DND-41 (cell line): ENCODE measurements around the gene MEGF11.

Experiments used
- CTCF ChIP-seq: IDR thresholded peaks from 2 replicates; pipeline ENCODE4 v1.5.1; 2012; ENCODE audit warnings: borderline replicate concordance, low read length, moderate library complexity, mild to moderate bottlenecking; ENCODE audit not compliant: poor library complexity, severe bottlenecking; ENCODE audit errors: extremely low read depth
- EZH2 ChIP-seq: IDR thresholded peaks from 3 replicates; pipeline ENCODE4 v1.6.1; 2012; ENCODE audit warnings: borderline replicate concordance, low read depth, mild to moderate bottlenecking, moderate library complexity, low read length, inconsistent platforms; ENCODE audit not compliant: severe bottlenecking

- TF ChIP-seq CTCF (peak; percentile 8), EZH2 (no peak)
Measured at GRCh38 chr15:66046751-66047150, 206.8 kb downstream of the MEGF11 start.
